ENCODE results near the gene GCGR. TPM values are rescaled to one million over a fixed set of nuclear protein-coding genes. Genes with fewer than 3 reads are reported as not detected.

The GCGR gene
- total and polyA plus RNA-seq, 2 experiments from 2014 or later = 0.17 to 0.23 TPM

DNA sequence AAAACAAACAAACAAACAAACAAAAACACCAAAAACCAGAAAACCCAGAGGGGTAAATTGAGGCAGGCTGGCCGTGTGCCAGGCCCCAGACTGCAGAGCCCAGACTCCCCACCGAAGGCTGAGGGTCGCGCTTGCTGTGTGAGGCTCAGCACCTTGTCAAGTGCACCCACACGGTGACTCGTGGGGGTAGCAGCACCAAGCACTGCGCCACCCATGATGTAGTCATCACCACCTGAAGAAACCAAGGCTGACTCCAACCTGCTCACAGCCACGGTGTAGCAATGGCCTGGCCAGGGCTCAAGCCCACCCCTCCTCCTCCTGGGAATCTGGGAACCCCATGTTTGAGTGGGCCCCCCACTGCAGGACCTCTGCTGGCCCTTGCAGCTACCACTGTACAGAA is 17.2 kb downstream of the GCGR start:
- no peaks in the 10 kb centered on the region for H3K9me3 Mint-ChIP-seq
- no peak for ATAC-seq
- Histone ChIP-seq H4K20me1 (replicated peaks; ENCODE audit: insufficient read depth) (no peaks in the 10 kb centered on the region), H3K4me2 (no peak overlapping the region), H3K9me2 (ENCODE audit: insufficient read depth) (no peaks in the 10 kb centered on the region), H3K79me2 (replicated peaks; ENCODE audit: insufficient read depth) (no peaks in the 10 kb centered on the region), H2AFZ (no peak overlapping the region), H3K4me3 (no peak overlapping the region), H3F3A (replicated peaks; ENCODE audit: low read depth) (peaks cover 6% of the 10 kb centered on the region; the same call in 1 of the 2 replicates), H3K27ac (ENCODE audit: low read depth) (no peak overlapping the region), H3K36me3 (ENCODE audit: insufficient read depth) (no peaks in the 10 kb centered on the region), H3K4me1 (ENCODE audit: insufficient read depth) (peaks cover 5% of the 10 kb centered on the region), H3K27me3 (ENCODE audit: insufficient read depth) (no peaks in the 10 kb centered on the region)
- peaks cover 5% of the 10 kb centered on the region for H3K27me3 Mint-ChIP-seq (ENCODE audit: insufficient read depth, low read depth, poor library complexity)
- no peak for DNase-seq (ENCODE audit: low spot score)
- H3K4me3 Mint-ChIP-seq = no peak overlapping the region
- TF ChIP-seq CREB1 (CRISPR knock-in tag; IDR thresholded peaks at IDR 0.05; ENCODE audit: low read depth) (no peak), POLR2AphosphoS5 (IDR thresholded peaks at IDR 0.05; ENCODE audit: low read depth) (no peak), STAT1 (IDR thresholded peaks at IDR 0.05; ENCODE audit: unreplicated experiment) (no peak), JUNB (IDR thresholded peaks at IDR 0.05; ENCODE audit: unreplicated experiment) (no peak)
- no peaks in the 10 kb centered on the region for H3K36me3 Mint-ChIP-seq (ENCODE audit: low read depth)
- H3K27ac Mint-ChIP-seq = no peak overlapping the region
- peaks cover 7% of the 10 kb centered on the region for H3K4me1 Mint-ChIP-seq

DNA sequence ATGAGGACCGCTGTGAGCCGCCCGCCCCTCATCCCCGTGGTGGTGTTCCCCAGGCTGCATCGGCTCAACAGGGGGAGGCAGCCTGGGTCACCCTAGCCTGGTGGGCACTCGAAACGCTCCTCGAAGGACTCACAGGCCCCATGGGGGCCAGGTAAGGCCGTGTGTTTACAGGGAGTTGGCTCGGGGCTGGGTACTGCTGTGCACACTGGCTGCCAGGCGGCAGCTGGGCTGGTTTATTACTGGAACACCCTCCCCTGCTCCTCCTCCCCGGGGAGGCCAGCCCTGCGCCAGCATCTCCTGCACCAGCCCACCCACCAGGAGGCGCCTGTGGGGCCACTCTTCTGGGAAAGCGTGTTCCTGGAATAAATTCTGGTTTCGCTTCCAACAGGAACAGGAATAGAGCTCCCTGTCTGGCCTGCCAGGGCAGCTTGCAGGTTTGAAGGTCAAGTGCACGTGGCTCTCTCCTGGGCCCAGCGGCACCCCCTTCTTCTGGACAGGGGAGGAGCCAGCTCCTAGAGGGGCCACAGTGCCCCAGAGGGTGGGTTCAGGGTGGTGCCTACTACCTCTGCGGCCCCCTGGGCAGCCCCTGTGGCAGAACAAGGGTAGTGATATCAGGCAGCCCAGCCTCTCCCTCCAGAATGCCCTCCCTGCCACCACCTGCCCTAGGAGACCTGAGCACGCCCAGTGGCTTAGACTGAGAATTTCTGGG is 17.8 kb downstream of the GCGR start:
- H3K4me1 Mint-ChIP-seq = peaks cover 8% of the 10 kb centered on the region
- no peak overlapping the region for H3K4me3 Mint-ChIP-seq

More for the DNA sequence above, 17.8 kb downstream of the GCGR start:
- peak; percentile 37 for ATAC-seq
- H3K4me2 ChIP-seq = no peak overlapping the region
- H3F3A ChIP-seq (replicated peaks; ENCODE audit: low read depth) = 0 out of 2 replicates have a peak, but pooled peaks cover 6% of the 10 kb centered on the region
- TF ChIP-seq, protein P1, sequence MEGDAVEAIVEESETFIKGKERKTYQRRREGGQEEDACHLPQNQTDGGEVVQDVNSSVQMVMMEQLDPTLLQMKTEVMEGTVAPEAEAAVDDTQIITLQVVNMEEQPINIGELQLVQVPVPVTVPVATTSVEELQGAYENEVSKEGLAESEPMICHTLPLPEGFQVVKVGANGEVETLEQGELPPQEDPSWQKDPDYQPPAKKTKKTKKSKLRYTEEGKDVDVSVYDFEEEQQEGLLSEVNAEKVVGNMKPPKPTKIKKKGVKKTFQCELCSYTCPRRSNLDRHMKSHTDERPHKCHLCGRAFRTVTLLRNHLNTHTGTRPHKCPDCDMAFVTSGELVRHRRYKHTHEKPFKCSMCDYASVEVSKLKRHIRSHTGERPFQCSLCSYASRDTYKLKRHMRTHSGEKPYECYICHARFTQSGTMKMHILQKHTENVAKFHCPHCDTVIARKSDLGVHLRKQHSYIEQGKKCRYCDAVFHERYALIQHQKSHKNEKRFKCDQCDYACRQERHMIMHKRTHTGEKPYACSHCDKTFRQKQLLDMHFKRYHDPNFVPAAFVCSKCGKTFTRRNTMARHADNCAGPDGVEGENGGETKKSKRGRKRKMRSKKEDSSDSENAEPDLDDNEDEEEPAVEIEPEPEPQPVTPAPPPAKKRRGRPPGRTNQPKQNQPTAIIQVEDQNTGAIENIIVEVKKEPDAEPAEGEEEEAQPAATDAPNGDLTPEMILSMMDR (conservative IDR thresholded peaks at IDR 0.05; ENCODE audit: low read depth in 2 of 2) = peak; percentile 59 to 64
- TF ChIP-seq CREB1 (CRISPR knock-in tag; IDR thresholded peaks at IDR 0.05; ENCODE audit: low read depth) (no peak), POLR2AphosphoS5 (IDR thresholded peaks at IDR 0.05; ENCODE audit: low read depth) (no peak)
- TF ChIP-seq, protein P2, sequence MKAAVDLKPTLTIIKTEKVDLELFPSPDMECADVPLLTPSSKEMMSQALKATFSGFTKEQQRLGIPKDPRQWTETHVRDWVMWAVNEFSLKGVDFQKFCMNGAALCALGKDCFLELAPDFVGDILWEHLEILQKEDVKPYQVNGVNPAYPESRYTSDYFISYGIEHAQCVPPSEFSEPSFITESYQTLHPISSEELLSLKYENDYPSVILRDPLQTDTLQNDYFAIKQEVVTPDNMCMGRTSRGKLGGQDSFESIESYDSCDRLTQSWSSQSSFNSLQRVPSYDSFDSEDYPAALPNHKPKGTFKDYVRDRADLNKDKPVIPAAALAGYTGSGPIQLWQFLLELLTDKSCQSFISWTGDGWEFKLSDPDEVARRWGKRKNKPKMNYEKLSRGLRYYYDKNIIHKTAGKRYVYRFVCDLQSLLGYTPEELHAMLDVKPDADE (IDR thresholded peaks at IDR 0.05) = no peak
- H3K36me3 Mint-ChIP-seq (ENCODE audit: low read depth) = no peaks in the 10 kb centered on the region
- no peak overlapping the region for H3K4me3 ChIP-seq
- H3K9me3 Mint-ChIP-seq = no peaks in the 10 kb centered on the region
- H3K27ac ChIP-seq (ENCODE audit: low read depth) = no peak overlapping the region
- H3K27me3 Mint-ChIP-seq (ENCODE audit: insufficient read depth, low read depth, poor library complexity) = peaks cover 5% of the 10 kb centered on the region
- peak; percentile 77 for DNase-seq (ENCODE audit: low spot score)
- H3K9me2 ChIP-seq (ENCODE audit: insufficient read depth) = no peaks in the 10 kb centered on the region
- H3K4me1 ChIP-seq (ENCODE audit: insufficient read depth) = peaks cover 5% of the 10 kb centered on the region
- no peaks in the 10 kb centered on the region for H4K20me1 ChIP-seq (replicated peaks; ENCODE audit: insufficient read depth)
- no peak overlapping the region for H2AFZ ChIP-seq
- no peak overlapping the region for H3K27ac Mint-ChIP-seq
- no peaks in the 10 kb centered on the region for H3K36me3 ChIP-seq (ENCODE audit: insufficient read depth)
- no peaks in the 10 kb centered on the region for H3K79me2 ChIP-seq (replicated peaks; ENCODE audit: insufficient read depth)
- no peaks in the 10 kb centered on the region for H3K27me3 ChIP-seq (ENCODE audit: insufficient read depth)

All from GM23338 (cell line).